ENCODE measurements around the gene ADGRV1. TPM values are rescaled to one million over a fixed set of nuclear protein-coding genes. Genes with fewer than 3 reads are reported as not detected.
A peak's percentile ranks its signal among the peaks of the same experiment; 100 is the strongest.

ADGRV1 gene
- polyA plus RNA-seq, 2 donors, result 0.82 to 1.6 TPM

DNA sequence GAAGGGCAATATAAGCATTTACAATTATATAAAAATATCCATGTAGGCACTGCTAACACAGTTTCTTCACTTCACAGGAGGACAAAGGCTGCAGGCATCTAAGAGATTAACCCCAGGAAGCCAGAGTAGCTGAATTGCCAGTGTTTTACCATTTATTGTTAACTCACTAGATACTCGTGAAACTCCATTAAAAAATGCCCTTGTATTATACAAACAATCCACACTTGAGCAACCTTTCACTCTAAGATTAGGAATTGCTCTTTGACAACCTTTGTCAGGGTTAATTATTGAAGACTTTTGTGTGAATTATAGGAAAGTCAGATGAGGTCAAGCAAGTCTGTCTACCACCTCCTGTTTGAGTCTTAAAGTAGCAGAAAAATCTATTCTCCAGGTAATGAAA, 317.8 kb downstream of the ADGRV1 start:
- Histone ChIP-seq H3K36me3 (ENCODE audit: control insufficient read depth in 2 of 2, insufficient read depth in 2 of 2, low read length in 1 of 2) (no peaks in the 10 kb centered on the region), H3K4me3 (ENCODE audit: low read depth in 1 of 2, low read length in 2 of 2) (no peak overlapping the region), H3K27me3 (ENCODE audit: control insufficient read depth in 1 of 2, insufficient read depth in 2 of 2, low read length in 2 of 2) (no peaks in the 10 kb centered on the region), H3K9me3 (ENCODE audit: control insufficient read depth in 2 of 2, insufficient read depth in 1 of 2, low read depth in 1 of 2, low read length in 1 of 2) (no peaks in the 10 kb centered on the region), H3K27ac (ENCODE audit: low read depth in 2 of 2, low read length in 1 of 2) (no peak overlapping the region), H3K4me1 (ENCODE audit: control insufficient read depth in 2 of 2, insufficient read depth in 2 of 2, low read length in 1 of 2) (peaks cover 0 to 3% of the 10 kb centered on the region in 2 donors)
- WGBS, 2 donors, result 33 to 59% methylated on average over 1 of the region's 1 CpG

DNA sequence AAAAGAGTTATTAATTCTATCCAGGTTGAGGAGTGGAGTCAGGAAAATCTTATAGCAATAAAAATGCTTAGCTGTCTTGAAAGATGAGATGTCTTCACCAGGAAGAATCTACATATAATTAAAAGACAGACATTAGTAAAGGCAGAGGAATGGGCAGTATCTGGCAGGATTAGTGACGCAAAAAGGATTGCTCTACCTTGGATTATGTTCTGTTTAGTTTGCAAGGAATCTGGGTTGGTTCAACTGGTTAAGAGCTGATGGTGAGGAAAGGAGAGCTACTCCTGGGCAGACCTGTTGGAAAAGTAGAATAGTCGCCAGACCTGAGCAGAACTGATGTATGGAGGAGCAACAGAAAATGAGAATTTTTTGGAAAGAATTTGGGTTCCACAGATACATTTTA, 318.5 kb downstream of the ADGRV1 start:
- H3K27ac ChIP-seq (ENCODE audit: low read depth in 2 of 2, low read length in 1 of 2), result no peak overlapping the region
- WGBS, 2 donors, result 80 to 89% methylated on average over 2 of the region's 2 CpGs

GRCh38 chr5:90878081-90878480, 319.5 kb downstream of the ADGRV1 start:
- H3K4me1 ChIP-seq (ENCODE audit: control insufficient read depth in 2 of 2, insufficient read depth in 2 of 2, low read length in 1 of 2), result peaks cover 0 to 3% of the 10 kb centered on the region in 2 donors
- no peaks in the 10 kb centered on the region for H3K9me3 ChIP-seq (ENCODE audit: control insufficient read depth in 2 of 2, insufficient read depth in 1 of 2, low read depth in 1 of 2, low read length in 1 of 2)
- H3K4me3 ChIP-seq (ENCODE audit: low read depth in 1 of 2, low read length in 2 of 2), result no peak overlapping the region
- 42 to 49% methylated on average over 7 of the region's 7 CpGs for WGBS, 2 donors
- H3K27ac ChIP-seq (ENCODE audit: low read depth in 2 of 2, low read length in 1 of 2), result peak overlapping the region in 1 of 2 donors; percentile 64
- H3K27me3 ChIP-seq (ENCODE audit: control insufficient read depth in 1 of 2, insufficient read depth in 2 of 2, low read length in 2 of 2), result no peaks in the 10 kb centered on the region
- H3K36me3 ChIP-seq (ENCODE audit: control insufficient read depth in 2 of 2, insufficient read depth in 2 of 2, low read length in 1 of 2), result no peaks in the 10 kb centered on the region

More for the DNA sequence above, 318.5 kb downstream of the ADGRV1 start:
- Histone ChIP-seq H3K9me3 (ENCODE audit: control insufficient read depth in 2 of 2, insufficient read depth in 1 of 2, low read depth in 1 of 2, low read length in 1 of 2) (no peaks in the 10 kb centered on the region), H3K4me3 (ENCODE audit: low read depth in 1 of 2, low read length in 2 of 2) (no peak overlapping the region), H3K36me3 (ENCODE audit: control insufficient read depth in 2 of 2, insufficient read depth in 2 of 2, low read length in 1 of 2) (no peaks in the 10 kb centered on the region), H3K27me3 (ENCODE audit: control insufficient read depth in 1 of 2, insufficient read depth in 2 of 2, low read length in 2 of 2) (no peaks in the 10 kb centered on the region), H3K4me1 (ENCODE audit: control insufficient read depth in 2 of 2, insufficient read depth in 2 of 2, low read length in 1 of 2) (peaks cover 0 to 3% of the 10 kb centered on the region in 2 donors)

DNA sequence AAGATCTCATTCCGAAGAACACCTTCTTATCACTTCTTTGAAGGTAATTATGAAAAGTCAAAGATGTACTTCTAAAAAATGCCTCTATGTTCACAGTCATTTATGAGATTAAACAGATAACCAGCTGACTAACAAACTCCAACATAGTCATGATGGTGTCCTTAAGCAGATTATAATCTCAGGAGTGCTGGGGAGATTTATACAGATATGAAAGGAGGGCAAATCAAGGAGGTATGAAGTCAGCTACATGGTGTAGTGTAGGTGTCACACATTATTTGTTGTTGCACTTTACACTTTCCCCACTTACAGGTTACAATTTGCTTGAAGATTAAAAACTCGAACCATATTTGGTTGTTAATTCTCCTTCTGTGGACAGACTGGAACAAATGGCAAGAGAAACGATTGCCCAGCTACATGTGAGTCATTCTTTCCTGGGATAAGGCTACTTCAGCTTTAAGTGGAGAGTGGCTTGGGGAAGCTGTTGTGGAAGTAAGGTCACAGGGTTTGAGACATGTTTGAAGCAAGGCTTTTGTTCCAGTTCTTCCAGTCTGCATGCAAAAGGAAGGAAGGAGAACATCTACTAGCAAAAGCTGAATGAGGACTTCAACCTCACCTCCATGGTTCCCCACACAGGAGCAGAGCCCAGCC, 320.1 kb downstream of the ADGRV1 start:
- Histone ChIP-seq H3K4me1 (ENCODE audit: control insufficient read depth in 2 of 2, insufficient read depth in 2 of 2, low read length in 1 of 2) (peaks cover 0 to 5% of the 10 kb centered on the region in 2 donors), H3K9me3 (ENCODE audit: control insufficient read depth in 2 of 2, insufficient read depth in 1 of 2, low read depth in 1 of 2, low read length in 1 of 2) (no peaks in the 10 kb centered on the region), H3K27me3 (ENCODE audit: control insufficient read depth in 1 of 2, insufficient read depth in 2 of 2, low read length in 2 of 2) (no peaks in the 10 kb centered on the region), H3K27ac (ENCODE audit: low read depth in 2 of 2, low read length in 1 of 2) (peak overlapping the region; percentile 0 to 70), H3K4me3 (ENCODE audit: low read depth in 1 of 2, low read length in 2 of 2) (no peak overlapping the region), H3K36me3 (ENCODE audit: control insufficient read depth in 2 of 2, insufficient read depth in 2 of 2, low read length in 1 of 2) (no peaks in the 10 kb centered on the region)
- 51% methylated on average over 3 of the region's 3 CpGs for WGBS, 2 donors

- WGBS, 2 donors, result 65 to 75% methylated on average over 3 of the region's 3 CpGs
- peak overlapping the region in 1 of 2 donors; percentile 73 for H3K27ac ChIP-seq (ENCODE audit: low read depth in 2 of 2, low read length in 1 of 2)
- H3K36me3 ChIP-seq (ENCODE audit: control insufficient read depth in 2 of 2, insufficient read depth in 2 of 2, low read length in 1 of 2), result no peaks in the 10 kb centered on the region
- H3K4me1 ChIP-seq (ENCODE audit: control insufficient read depth in 2 of 2, insufficient read depth in 2 of 2, low read length in 1 of 2), result peaks cover 0 to 8% of the 10 kb centered on the region in 2 donors
- H3K4me3 ChIP-seq (ENCODE audit: low read depth in 1 of 2, low read length in 2 of 2), result no peak overlapping the region
- H3K9me3 ChIP-seq (ENCODE audit: control insufficient read depth in 2 of 2, insufficient read depth in 1 of 2, low read depth in 1 of 2, low read length in 1 of 2), result no peaks in the 10 kb centered on the region
- no peaks in the 10 kb centered on the region for H3K27me3 ChIP-seq (ENCODE audit: control insufficient read depth in 1 of 2, insufficient read depth in 2 of 2, low read length in 2 of 2)
Observed at GRCh38 chr5:90881626-90882150, 323.1 kb downstream of the ADGRV1 start.

DNA sequence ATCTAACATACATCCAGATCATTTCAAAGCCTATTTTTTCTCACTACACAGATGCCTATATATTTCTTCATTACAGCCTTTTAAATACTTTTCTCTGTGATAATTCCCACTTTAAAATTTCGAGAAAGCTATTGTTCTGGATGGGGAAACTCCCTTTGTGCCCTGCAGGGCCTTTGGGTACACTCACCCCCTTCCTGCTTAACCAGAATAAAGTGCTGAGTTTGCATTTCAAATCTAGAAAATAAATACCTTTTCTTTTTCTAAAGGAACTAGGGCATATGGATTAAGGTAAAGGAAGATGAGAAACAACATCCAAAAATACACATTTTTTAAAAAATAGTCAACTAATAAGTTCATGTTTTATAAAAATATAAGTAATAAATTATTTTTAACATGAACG, 323.9 kb downstream of the ADGRV1 start:
- Histone ChIP-seq H3K27me3 (ENCODE audit: control insufficient read depth in 1 of 2, insufficient read depth in 2 of 2, low read length in 2 of 2) (no peaks in the 10 kb centered on the region), H3K9me3 (ENCODE audit: control insufficient read depth in 2 of 2, insufficient read depth in 1 of 2, low read depth in 1 of 2, low read length in 1 of 2) (no peaks in the 10 kb centered on the region), H3K4me3 (ENCODE audit: low read depth in 1 of 2, low read length in 2 of 2) (no peak overlapping the region), H3K36me3 (ENCODE audit: control insufficient read depth in 2 of 2, insufficient read depth in 2 of 2, low read length in 1 of 2) (no peaks in the 10 kb centered on the region), H3K27ac (ENCODE audit: low read depth in 2 of 2, low read length in 1 of 2) (no peak overlapping the region), H3K4me1 (ENCODE audit: control insufficient read depth in 2 of 2, insufficient read depth in 2 of 2, low read length in 1 of 2) (peaks cover 0 to 8% of the 10 kb centered on the region in 2 donors)
- 63 to 65% methylated on average over 2 of the region's 2 CpGs for WGBS, 2 donors

- Histone ChIP-seq H3K4me3 (ENCODE audit: low read depth in 1 of 2, low read length in 2 of 2) (no peak overlapping the region), H3K9me3 (ENCODE audit: control insufficient read depth in 2 of 2, insufficient read depth in 1 of 2, low read depth in 1 of 2, low read length in 1 of 2) (no peaks in the 10 kb centered on the region), H3K36me3 (ENCODE audit: control insufficient read depth in 2 of 2, insufficient read depth in 2 of 2, low read length in 1 of 2) (no peaks in the 10 kb centered on the region), H3K27me3 (ENCODE audit: control insufficient read depth in 1 of 2, insufficient read depth in 2 of 2, low read length in 2 of 2) (no peaks in the 10 kb centered on the region), H3K4me1 (ENCODE audit: control insufficient read depth in 2 of 2, insufficient read depth in 2 of 2, low read length in 1 of 2) (peaks cover 0 to 5% of the 10 kb centered on the region in 2 donors), H3K27ac (ENCODE audit: low read depth in 2 of 2, low read length in 1 of 2) (no peak overlapping the region)
- WGBS, 2 donors, result 37 to 42% methylated on average over 1 of the region's 1 CpG
Observed at GRCh38 chr5:90885180-90885868, 326.7 kb downstream of the ADGRV1 start.

DNA sequence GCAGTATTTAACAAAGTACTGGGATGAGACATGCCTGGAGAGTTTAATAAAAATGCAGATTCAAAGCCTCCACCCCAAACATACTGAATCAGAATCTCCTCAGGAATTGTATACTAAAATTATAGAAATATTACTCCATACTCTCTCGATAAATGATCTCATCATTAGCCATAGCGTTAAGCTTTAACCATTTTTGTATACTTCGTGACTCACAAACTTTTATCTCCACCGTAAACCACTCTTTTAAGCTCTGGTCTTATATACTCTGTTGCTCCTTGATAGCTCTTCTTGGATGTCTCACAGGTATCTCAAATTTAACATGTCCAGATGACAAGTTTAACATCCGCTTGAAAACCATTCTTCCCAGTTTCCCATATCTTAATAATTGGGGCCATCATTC, 327.8 kb downstream of the ADGRV1 start:
- Histone ChIP-seq H3K36me3 (ENCODE audit: control insufficient read depth in 2 of 2, insufficient read depth in 2 of 2, low read length in 1 of 2) (no peaks in the 10 kb centered on the region), H3K4me3 (ENCODE audit: low read depth in 1 of 2, low read length in 2 of 2) (no peak overlapping the region), H3K27ac (ENCODE audit: low read depth in 2 of 2, low read length in 1 of 2) (peak overlapping the region in 1 of 2 donors; percentile 47), H3K4me1 (ENCODE audit: control insufficient read depth in 2 of 2, insufficient read depth in 2 of 2, low read length in 1 of 2) (peaks cover 0 to 5% of the 10 kb centered on the region in 2 donors), H3K9me3 (ENCODE audit: control insufficient read depth in 2 of 2, insufficient read depth in 1 of 2, low read depth in 1 of 2, low read length in 1 of 2) (no peaks in the 10 kb centered on the region), H3K27me3 (ENCODE audit: control insufficient read depth in 1 of 2, insufficient read depth in 2 of 2, low read length in 2 of 2) (no peaks in the 10 kb centered on the region)
- WGBS, 2 donors, result 75 to 78% methylated on average over 5 of the region's 5 CpGs

DNA sequence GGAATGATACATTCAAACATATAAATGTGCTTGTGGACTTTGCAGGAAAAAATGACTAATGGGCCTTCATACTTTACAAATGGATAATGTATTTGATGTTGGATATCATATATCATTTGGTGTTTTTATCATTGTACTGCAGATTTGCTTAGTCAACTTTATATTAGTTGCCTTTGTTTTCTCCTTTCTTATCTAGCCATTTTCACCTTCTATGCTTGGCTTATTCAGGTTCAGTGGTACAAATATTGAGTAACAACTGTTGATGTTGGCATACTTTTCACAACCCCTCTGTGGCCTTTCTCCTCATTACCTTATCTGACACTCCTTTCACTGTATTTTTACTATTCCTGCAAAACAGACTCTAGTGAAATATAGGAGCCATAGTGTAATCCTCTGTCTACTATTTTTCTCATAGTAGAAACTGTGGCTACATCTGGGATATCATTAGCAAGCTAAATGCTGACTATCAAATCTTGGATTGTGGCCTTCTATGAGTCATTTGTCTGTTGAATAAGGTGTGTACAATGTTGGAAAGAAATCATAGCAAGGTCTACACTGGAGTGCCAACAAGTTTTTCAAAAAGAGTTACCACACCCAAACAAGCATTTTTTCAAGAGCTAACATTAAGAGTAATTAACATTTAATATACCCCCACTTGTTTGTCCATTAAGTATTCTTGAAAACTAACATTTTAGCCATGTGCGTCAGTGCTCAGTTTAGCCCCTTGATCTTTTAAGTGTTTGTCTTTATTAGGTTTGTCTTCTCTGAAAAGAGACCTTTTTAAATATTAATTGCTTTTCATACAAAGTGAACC, 330.1 kb downstream of the ADGRV1 start:
- Histone ChIP-seq H3K9me3 (ENCODE audit: control insufficient read depth in 2 of 2, insufficient read depth in 1 of 2, low read depth in 1 of 2, low read length in 1 of 2) (no peaks in the 10 kb centered on the region), H3K4me1 (ENCODE audit: control insufficient read depth in 2 of 2, insufficient read depth in 2 of 2, low read length in 1 of 2) (peaks cover 0 to 2% of the 10 kb centered on the region in 2 donors), H3K27me3 (ENCODE audit: control insufficient read depth in 1 of 2, insufficient read depth in 2 of 2, low read length in 2 of 2) (no peaks in the 10 kb centered on the region), H3K36me3 (ENCODE audit: control insufficient read depth in 2 of 2, insufficient read depth in 2 of 2, low read length in 1 of 2) (no peaks in the 10 kb centered on the region), H3K27ac (ENCODE audit: low read depth in 2 of 2, low read length in 1 of 2) (peak overlapping the region in 1 of 2 donors; percentile 70), H3K4me3 (ENCODE audit: low read depth in 1 of 2, low read length in 2 of 2) (no peak overlapping the region)
- WGBS, 2 donors, result 47 to 60% methylated on average over 1 of the region's 1 CpG

All from esophagus (tissue), 2 donors.